Stomach (tissue), 4 donors: ENCODE measurements around the gene NR6A1.

ENCODE experiments used
- CTCF ChIP-seq, 7 experiments: fragments of 450-650 bp in 4 of 7; fragments of 200-600 bp in 3 of 7; sonication (generic) in 3 of 7; IDR thresholded peaks; one replicate each; pipeline ENCODE4 v1.5.1; 2016 to 2019; ENCODE audit warnings: antibody characterized with exemption in 7 of 7, control low read depth in 2 of 7, mild to moderate bottlenecking in 1 of 7
- POLR2A ChIP-seq, 4 donors: fragments of 450-650 bp; IDR thresholded peaks; one replicate each; pipeline ENCODE4 v1.6.1; 2016; ENCODE audit warnings: antibody characterized with exemption in 4 of 4, control low read depth in 2 of 4, mild to moderate bottlenecking in 1 of 4, moderate library complexity in 1 of 4
- POLR2AphosphoS5 ChIP-seq, 3 donors: sonication (generic); formaldehyde crosslinking; IDR thresholded peaks; one replicate each; pipeline ENCODE4 v1.6.1; 2016; ENCODE audit warnings: antibody characterized with exemption in 3 of 3

- TF ChIP-seq CTCF (IDR thresholded peaks at IDR 0.05), result no peak
- TF ChIP-seq POLR2AphosphoS5 (IDR thresholded peaks at IDR 0.05), result no peak
- TF ChIP-seq POLR2A (IDR thresholded peaks at IDR 0.05), result no peak
Measured at GRCh38 chr9:124743686-124744348, 27.3 kb downstream of the NR6A1 start.
